Esophagus squamous epithelium (tissue), 5 donors: ENCODE measurements around the gene DUS3L. TPM values are rescaled to one million over a fixed set of nuclear protein-coding genes. Genes with fewer than 3 reads are reported as not detected.

Source experiments
- DNase-seq: peaks from one replicate; lab custom pipeline; 2025; lab: John Stamatoyannopoulos, UW
- H3K27ac ChIP-seq, 4 donors: fragments of 200-600 bp; sonication (generic); one replicate each; pipeline ENCODE4 v1.5.1; 2016 to 2019; ENCODE audit warnings: mild to moderate bottlenecking in 1 of 4
- H3K27me3 ChIP-seq, 4 donors: fragments of 200-600 bp; sonication (generic); 1 replicate in 3 of 4; 2 replicates in 1 of 4; pipeline versions ENCODE4 v1.5.1 to v1.6.0; 2017 to 2021; ENCODE audit warnings: antibody characterized with exemption in 1 of 4
- H3K36me3 ChIP-seq, 3 donors: fragments of 200-600 bp; sonication (generic); one replicate each; pipeline ENCODE4 v1.5.1; 2016 to 2019
- H3K4me1 ChIP-seq, 3 donors: fragments of 200-600 bp; sonication (generic); one replicate each; pipeline ENCODE4 v1.5.1; 2017 to 2019
- H3K4me3 ChIP-seq, 4 donors: fragments of 200-600 bp; sonication (generic); 1 replicate in 3 of 4; 2 replicates in 1 of 4; pipeline ENCODE4 v1.5.1; 2016 to 2019; ENCODE audit warnings: mild to moderate bottlenecking in 2 of 4, moderate library complexity in 1 of 4
- H3K9me3 ChIP-seq, 3 donors: fragments of 200-600 bp; sonication (generic); one replicate each; pipeline ENCODE4 v1.5.1; 2016 to 2019
- POLR2A ChIP-seq, 4 donors: fragments of 450-650 bp; IDR thresholded peaks; one replicate each; pipeline ENCODE4 v1.6.1; 2017; ENCODE audit warnings: antibody characterized with exemption in 4 of 4, mild to moderate bottlenecking in 4 of 4, moderate library complexity in 3 of 4
- WGBS, 2 donors: methylation state at CpG; one replicate each; pipeline ENCODE4 v1.1.5; 2018; 5-methylcytosine and 5-hydroxymethylcytosine counted together
- intact Hi-C: fragments of 100-400 bp; cut with DNase I; formaldehyde crosslinking; loops from one replicate; pipeline ENCODE4 v1.15.0; 2022
- total RNA-seq, 4 donors: library from RNA; depleted of rRNA; stranded (reverse); fragments of >200 nt; gene quantifications; one replicate each; pipeline ENCODE4 v1.1.0, GENCODE V29; 2016
- TF ChIP-seq, protein P1 (sequence below), 6 experiments: fragments of 450-650 bp in 4 of 6; fragments of 200-600 bp in 2 of 6; sonication (generic) in 2 of 6; IDR thresholded peaks; one replicate each; pipeline ENCODE4 v1.5.1; 2016 to 2019; ENCODE audit warnings: antibody characterized with exemption in 6 of 6, mild to moderate bottlenecking in 4 of 6, moderate library complexity in 4 of 6
- donor health status: DM: yes; HTN: yes; CAD: no.

Gene DUS3L
- total RNA-seq, 4 donors from 2014 or later, result 19.2 to 45.8 (median 39.4) TPM

DNA sequence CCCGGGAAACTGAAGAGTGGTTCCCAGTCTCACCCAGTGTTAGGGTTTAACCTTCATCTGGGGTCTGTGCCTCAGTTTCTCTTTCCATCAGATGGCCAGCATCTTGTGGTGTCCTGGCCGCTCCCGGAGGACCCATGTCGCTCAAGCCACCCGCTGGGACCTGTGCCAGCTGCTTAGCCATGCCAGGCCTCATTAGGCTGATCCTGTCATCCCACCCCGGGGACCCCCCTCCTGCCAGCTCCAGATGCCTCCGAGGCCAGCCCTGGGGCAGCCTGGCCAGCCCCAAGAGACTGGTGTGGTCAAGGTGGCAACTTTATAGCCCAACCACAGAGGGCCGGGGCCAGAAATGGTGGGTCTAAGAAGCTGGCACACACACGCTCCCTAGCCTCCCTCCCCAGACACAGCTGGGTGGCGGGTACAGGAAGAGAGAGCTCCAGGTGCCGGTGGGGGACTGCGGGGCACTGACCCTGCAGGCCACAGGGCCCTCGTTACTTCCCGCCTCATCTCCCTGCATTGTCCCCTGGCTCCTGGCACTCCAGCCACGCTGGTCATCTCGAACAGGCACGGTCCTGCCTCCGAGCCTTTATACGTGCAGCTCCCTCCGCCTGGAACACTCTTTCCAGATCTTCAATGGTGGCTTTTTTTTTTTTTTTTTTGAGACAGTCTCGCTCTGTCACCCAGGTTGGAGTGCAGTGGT is 17.3 kb upstream of the DUS3L start:
- intact Hi-C loops, result no loop called here
- Histone ChIP-seq H3K36me3 (no peaks in the 10 kb centered on the region), H3K4me1 (peaks cover 9 to 26% (median 20%) of the 10 kb centered on the region in 3 donors), H3K9me3 (no peaks in the 10 kb centered on the region), H3K27ac (no peak overlapping the region), H3K27me3 (peaks cover 0 to 28% (median 0%) of the 10 kb centered on the region in 4 donors), H3K4me3 (no peak overlapping the region)
- WGBS, 2 donors, result 79 to 89% methylated on average over 15 to 17 of the region's 21 CpGs
- DNase-seq, result no peak
- TF ChIP-seq POLR2A (IDR thresholded peaks at IDR 0.05), result no peak
- TF ChIP-seq, protein P1, sequence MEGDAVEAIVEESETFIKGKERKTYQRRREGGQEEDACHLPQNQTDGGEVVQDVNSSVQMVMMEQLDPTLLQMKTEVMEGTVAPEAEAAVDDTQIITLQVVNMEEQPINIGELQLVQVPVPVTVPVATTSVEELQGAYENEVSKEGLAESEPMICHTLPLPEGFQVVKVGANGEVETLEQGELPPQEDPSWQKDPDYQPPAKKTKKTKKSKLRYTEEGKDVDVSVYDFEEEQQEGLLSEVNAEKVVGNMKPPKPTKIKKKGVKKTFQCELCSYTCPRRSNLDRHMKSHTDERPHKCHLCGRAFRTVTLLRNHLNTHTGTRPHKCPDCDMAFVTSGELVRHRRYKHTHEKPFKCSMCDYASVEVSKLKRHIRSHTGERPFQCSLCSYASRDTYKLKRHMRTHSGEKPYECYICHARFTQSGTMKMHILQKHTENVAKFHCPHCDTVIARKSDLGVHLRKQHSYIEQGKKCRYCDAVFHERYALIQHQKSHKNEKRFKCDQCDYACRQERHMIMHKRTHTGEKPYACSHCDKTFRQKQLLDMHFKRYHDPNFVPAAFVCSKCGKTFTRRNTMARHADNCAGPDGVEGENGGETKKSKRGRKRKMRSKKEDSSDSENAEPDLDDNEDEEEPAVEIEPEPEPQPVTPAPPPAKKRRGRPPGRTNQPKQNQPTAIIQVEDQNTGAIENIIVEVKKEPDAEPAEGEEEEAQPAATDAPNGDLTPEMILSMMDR (IDR thresholded peaks at IDR 0.05), result no peak

DNA sequence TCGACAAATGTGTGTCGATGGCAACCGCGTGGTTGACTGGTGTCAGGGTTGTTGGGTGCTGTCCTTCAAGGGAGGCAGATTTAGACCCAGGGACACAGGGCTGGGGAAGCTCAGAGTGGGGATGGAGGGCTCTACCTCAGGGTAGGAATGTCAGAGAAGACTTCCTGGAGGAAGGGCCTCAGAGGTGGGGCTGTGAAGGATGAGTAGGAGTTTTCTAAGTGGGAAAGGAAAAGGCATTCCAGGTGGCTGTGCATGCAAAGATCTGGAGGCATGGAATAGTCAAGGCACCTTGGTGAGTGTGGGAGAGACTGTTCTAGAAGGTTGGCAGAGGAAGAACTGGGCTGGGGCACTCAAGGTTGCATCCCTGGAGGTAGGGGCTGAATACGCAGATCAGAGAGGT is 15.9 kb upstream of the DUS3L start:
- no peak for DNase-seq
- WGBS, 2 donors, result 76 to 92% methylated on average over 4 to 5 of the region's 5 CpGs
- H3K9me3 ChIP-seq, result no peaks in the 10 kb centered on the region
- no peak overlapping the region for H3K4me3 ChIP-seq
- H3K27ac ChIP-seq, result peak overlapping the region in 1 of 4 donors; percentile 81
- TF ChIP-seq, protein P1 (IDR thresholded peaks at IDR 0.05), result no peak
- TF ChIP-seq POLR2A (IDR thresholded peaks at IDR 0.05), result no peak
- intact Hi-C loops, result no loop called here
- no peaks in the 10 kb centered on the region for H3K36me3 ChIP-seq
- peaks cover 0 to 42% (median 3%) of the 10 kb centered on the region in 4 donors for H3K27me3 ChIP-seq
- peaks cover 9 to 40% (median 21%) of the 10 kb centered on the region in 3 donors for H3K4me1 ChIP-seq

DNA sequence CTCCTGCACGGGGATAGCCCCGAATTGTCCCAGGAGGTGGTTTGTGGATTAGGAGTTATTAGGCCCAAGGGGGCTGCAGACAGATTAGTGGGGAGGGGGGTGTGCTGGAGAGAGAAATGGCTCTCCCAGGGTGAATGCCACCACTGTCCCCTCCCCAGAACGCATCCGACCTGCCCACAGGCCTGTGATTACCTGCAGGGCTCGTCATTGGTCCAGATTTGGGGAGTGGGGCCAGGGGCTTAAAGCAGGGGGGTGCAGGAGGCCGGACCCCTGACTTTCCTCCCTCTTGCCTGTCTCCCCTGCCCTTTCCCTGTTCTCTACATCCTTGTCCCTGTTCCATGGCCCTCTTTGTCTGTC is 15.1 kb upstream of the DUS3L start:
- peaks cover 9 to 48% (median 21%) of the 10 kb centered on the region in 3 donors for H3K4me1 ChIP-seq
- peaks cover 0 to 49% (median 3%) of the 10 kb centered on the region in 4 donors for H3K27me3 ChIP-seq
- no peaks in the 10 kb centered on the region for H3K36me3 ChIP-seq
- peak overlapping the region in 3 of 4 donors; percentile 43 to 61 (median 45) for H3K4me3 ChIP-seq
- intact Hi-C loops, result no loop called here
- no peaks in the 10 kb centered on the region for H3K9me3 ChIP-seq
- no peak for TF ChIP-seq POLR2A (IDR thresholded peaks at IDR 0.05)
- TF ChIP-seq, protein P1 (IDR thresholded peaks at IDR 0.05), result peak in 1 of 6 experiments; percentile 1
- DNase-seq, result no peak
- 56 to 65% methylated on average over 4 of the region's 6 CpGs for WGBS, 2 donors
- H3K27ac ChIP-seq, result peak overlapping the region in 3 of 4 donors; percentile 77 to 81 (median 79)

DNA sequence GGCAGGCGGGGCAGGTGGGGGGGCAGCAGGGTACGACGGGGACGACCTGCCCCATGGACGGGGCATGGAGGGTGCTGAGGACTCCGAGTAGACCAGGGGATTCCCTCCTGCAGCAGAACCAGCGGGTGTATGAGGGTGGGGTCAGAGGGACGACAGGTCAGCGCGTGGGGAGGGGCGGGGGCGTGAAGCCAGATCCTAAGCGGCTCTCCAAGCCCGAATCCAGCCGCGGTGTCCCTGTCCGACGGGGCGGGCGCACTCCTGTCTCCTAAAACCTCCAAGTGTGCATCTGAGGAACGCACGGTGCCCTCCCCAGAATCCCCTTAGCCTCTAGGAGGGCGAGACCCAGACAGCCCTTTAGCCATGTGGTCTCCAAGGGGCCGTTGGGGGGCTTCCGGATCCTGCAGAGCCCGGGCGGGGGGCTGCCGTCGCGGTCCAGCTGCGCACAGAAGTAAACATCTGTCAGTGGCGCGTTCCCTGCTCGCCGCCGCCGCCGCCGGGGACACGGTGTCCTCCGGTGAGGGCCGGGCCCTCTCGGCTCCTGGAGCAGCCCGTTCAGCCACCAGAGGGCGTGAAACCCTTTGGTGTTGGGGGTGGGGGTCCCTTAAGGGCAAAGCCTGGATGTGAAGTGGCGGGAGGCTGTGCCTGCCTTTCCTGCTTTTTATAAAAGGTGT is 14.6 kb upstream of the DUS3L start:
- WGBS, 2 donors, result 3 to 4% methylated on average over 12 to 18 of the region's 46 CpGs
- no peak for DNase-seq
- peak overlapping the region in 3 of 4 donors; percentile 43 to 61 (median 45) for H3K4me3 ChIP-seq
- peak overlapping the region; percentile 24 to 81 (median 78) for H3K27ac ChIP-seq
- no peaks in the 10 kb centered on the region for H3K36me3 ChIP-seq
- H3K9me3 ChIP-seq, result no peaks in the 10 kb centered on the region
- intact Hi-C loops, result loop anchor here (2.0 kb wide), 1 partner anchor 87 kb away; no protein-coding TSS in a partner anchor
- TF ChIP-seq, protein P1 (IDR thresholded peaks at IDR 0.05), result peak; percentile 54 to 78 (median 72)
- no peak for TF ChIP-seq POLR2A (IDR thresholded peaks at IDR 0.05)
- peaks cover 0 to 55% (median 3%) of the 10 kb centered on the region in 4 donors for H3K27me3 ChIP-seq
- H3K4me1 ChIP-seq, result peaks cover 9 to 49% (median 21%) of the 10 kb centered on the region in 3 donors
